ENCODE results near the gene KLF11. TPM values are rescaled to one million over a fixed set of nuclear protein-coding genes. Genes with fewer than 3 reads are reported as not detected.

KLF11 gene
- total RNA-seq, 1 donor from 2014 or later = 20.9 TPM

- peak; percentile 82 for DNase-seq
Measured at GRCh38 chr2:10042301-10043161, 819 bp upstream of the KLF11 start.

- peak; percentile 97 for DNase-seq
Measured at GRCh38 chr2:10043906-10044601, 704 bp downstream of the KLF11 start.

DNA sequence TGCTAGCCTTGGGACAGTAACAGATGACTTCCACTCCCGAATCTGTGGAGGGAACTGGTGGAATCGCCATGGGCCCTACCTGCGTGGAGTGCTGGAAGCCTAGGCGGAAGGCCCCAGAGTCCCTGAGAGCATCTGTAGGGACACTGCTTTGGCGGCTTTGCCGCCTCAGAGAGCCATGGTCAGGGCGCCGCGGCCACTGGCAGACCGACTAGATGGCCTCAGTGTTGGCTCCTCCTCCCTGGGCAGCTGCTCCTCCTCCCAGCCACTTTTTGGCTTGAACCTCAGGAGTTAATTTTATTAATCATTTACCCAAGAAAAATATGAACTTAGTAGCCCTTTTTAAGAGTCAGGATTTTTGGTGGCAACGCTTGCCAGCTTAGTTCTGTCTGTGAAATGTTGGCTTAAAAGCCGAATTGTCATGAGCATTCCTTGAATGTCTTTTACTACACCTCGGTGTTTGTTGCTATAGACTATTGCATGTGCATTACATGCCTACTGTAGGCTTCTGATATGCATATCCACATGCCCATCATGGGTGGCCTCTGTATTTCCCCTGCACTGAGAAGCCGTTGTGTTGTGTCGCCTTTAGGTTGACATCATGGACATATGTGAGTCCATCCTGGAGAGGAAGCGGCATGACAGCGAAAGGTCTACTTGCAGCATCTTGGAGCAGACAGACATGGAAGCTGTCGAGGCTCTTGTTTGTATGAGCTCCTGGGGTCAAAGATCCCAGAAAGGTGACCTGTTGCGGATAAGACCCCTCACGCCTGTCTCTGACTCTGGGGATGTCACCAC lies 2.4 kb downstream of the KLF11 start:
- no peak for DNase-seq

GRCh38 chr2:10046931-10047330 lies 3.6 kb downstream of the KLF11 start:
- no peak for DNase-seq

DNA sequence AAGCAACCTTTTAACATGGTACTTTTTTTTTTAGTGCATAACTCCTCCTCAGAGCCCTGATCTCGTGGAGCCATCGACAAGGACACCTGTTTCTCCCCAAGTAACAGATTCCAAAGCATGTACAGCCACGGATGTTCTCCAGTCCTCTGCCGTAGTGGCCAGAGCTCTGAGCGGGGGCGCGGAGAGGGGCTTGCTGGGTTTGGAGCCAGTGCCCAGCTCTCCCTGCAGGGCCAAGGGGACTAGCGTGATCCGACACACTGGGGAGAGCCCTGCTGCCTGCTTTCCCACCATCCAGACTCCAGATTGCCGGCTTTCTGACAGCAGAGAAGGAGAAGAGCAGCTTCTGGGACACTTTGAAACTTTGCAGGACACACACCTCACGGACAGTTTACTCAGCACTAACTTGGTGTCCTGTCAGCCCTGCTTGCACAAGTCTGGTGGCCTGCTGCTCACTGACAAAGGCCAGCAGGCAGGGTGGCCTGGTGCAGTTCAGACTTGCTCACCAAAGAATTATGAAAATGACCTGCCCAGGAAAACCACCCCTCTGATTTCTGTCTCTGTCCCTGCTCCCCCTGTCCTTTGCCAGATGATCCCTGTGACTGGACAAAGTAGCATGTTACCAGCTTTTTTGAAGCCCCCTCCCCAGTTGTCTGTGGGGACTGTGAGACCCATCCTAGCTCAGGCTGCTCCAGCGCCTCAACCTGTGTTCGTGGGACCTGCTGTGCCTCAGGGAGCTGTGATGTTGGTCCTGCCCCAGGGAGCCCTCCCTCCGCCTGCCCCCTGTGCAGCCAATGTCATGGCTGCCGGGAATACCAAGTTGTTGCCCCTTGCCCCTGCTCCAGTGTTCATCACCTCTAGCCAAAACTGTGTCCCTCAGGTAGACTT lies 4.5 kb downstream of the KLF11 start:
- no peak for DNase-seq

DNA sequence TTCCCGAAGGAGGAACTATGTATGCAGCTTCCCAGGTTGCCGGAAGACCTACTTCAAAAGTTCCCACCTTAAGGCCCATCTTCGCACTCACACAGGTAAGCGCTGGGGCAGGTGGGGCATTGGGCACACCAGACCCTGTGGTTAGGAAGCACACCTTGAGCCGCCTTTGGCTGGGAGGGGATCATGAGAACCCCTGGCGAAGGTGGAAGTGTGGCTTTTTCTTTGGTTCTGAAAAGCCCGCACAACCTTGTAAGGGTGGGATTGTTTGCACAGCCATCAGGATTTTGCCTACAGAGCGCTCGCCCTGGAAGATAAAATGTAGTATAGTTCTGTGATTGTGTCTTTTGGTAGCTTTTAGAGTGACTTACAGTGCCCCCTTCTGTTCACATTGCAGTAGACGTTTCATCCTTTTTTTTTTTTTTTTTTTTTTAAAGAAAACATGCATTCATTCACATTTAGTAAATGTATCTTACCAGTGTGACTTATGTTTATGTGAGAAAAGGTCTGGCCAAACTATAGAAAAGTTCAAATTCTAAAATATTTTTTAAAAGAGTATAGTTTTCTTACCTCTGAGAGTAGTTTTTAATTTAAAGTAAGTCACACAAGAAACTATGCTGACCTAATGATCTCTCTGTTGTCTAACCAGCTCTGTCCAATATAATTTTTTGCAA lies 5.3 kb downstream of the KLF11 start:
- peak; percentile 85 for DNase-seq

DNA sequence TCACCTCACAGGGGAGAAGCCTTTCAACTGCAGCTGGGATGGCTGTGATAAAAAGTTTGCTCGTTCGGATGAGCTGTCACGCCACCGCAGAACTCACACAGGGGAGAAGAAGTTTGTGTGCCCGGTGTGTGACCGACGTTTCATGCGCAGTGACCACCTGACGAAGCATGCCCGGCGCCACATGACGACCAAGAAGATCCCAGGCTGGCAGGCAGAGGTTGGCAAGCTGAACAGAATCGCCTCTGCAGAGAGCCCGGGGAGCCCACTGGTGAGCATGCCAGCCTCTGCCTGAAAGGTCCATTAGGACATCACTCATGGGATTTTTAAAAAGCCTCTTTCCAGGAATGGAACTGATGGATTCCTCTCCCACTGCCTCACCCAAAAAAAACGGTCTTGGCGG lies 8.9 kb downstream of the KLF11 start:
- DNase-seq = no peak

GRCh38 chr2:10053351-10053750 lies 10.0 kb downstream of the KLF11 start:
- peak; percentile 74 for DNase-seq

- DNase-seq = no peak
Measured at GRCh38 chr2:10054424-10054823, 11.1 kb downstream of the KLF11 start.

DNA sequence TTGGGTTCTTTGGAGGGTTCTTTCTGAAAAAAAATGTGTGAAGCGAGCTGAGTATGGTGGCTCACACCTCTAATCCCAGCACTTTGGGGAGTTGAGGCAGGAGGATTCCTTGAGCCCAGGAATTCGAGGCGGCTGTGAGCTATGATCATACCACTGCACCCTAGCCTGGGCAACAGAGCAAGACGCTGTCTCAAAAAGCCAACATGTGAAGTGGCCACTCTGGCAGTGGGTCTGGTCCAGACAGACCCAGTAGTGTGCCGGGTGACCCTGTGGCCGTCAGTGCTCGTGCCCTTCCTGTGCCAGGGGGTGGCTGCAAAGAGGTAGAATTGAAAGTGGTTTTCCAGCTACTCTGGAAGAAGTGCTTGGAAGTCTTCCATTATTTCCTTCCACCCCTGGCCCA lies 11.6 kb downstream of the KLF11 start:
- DNase-seq = no peak

GRCh38 chr2:10056439-10056838 lies 13.1 kb downstream of the KLF11 start:
- no peak for DNase-seq

GRCh38 chr2:10057231-10058107 lies 14.1 kb downstream of the KLF11 start:
- peak; percentile 93 for DNase-seq

GRCh38 chr2:10058251-10059015 lies 15.1 kb downstream of the KLF11 start:
- no peak for DNase-seq

DNA sequence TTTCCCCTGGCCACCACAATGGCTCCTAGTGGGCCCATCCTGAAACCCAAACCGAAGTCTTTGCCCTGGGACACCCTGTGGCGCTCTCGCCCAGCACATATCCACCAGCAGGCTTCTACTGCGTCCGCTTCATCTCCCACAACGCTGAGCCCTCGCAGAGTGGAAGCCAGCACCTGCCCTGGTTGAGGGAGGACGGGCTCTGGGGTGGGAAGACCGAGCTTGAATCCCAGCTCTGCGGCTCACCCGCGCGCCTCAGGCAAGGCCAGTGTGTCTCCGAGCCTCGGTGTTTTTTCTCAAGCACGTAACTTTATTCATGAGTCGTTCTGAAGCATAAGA lies 15.6 kb downstream of the KLF11 start:
- no peak for DNase-seq

GRCh38 chr2:10059552-10060335 lies 16.4 kb downstream of the KLF11 start:
- no peak for DNase-seq

DNA sequence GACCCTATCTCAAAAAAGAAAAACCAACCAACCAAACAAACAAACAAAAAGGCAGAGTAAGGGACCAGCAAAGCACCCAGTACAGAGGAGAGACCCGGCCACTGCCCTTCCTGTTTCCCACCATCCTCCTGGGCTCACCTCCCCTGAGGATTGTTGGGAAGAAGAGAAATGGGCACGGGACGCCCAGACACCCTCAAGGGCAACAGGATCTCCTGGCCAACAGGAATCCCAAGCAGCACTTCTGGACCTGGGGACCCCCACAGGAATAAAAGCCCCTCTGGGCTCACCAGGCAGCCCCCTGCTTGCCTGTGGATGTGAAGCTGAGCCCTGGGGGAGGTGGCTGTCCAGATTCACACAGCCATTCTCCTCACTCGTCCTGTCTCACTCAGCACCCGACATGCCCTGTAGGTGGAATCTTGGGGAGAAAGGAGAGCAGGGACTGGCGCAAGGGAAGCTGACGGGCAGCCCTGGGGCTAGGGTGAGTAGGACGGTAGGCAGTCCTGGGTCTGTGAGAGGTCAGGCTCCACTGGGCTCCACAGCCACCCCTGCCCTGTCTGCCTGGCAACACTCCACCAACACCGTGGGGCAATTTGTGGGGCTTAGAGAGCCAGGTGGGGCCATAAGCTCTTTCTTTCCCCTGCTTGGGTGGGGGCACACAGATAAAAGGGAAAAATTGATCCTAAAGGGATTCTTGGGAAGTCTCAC lies 18.0 kb downstream of the KLF11 start:
- DNase-seq = no peak

DNA sequence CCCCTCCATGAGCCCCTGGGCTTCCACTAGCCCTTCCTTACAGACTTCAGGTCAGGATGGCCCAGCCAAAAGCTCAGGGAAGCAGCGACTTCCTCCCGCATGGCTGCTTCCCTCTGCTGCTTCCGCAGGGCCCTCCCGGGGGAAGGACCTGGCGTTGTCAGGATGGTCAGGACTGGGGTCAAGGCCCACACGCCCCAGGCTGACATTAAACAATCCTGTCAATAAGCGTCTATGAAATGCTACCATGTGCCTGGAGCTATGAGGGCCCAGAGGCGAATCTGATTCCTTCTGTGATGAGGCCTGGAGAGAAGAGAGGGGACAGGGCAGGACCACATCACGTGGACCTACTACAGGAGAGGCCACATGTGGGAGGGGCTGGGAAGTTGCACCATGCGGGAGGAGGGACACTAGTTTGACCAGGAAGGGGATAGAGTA lies 19.6 kb downstream of the KLF11 start:
- no peak for DNase-seq

- DNase-seq = no peak
Measured at GRCh38 chr2:10063566-10063965, 20.2 kb downstream of the KLF11 start.
